SK-N-SH treated with all-trans-retinoic acid at 6 μM for 48 hours (cell line): ENCODE measurements around the gene SLK.
A peak's percentile ranks its signal among the peaks of the same experiment; 100 is the strongest.

Experiments used
- ATAC-seq: fragments of 200-7000 bp; cut with Tn5 transposase; 3 replicates; pipeline ENCODE4 v1.9.1; 2020; ENCODE audit warnings: mild to moderate bottlenecking, moderate library complexity
- ARNTL ChIP-seq: fragments of 450-650 bp; formaldehyde crosslinking; IDR thresholded peaks from 2 replicates; pipeline ENCODE4 v1.5.0; 2020; ENCODE audit warnings: low read depth, mild to moderate bottlenecking, moderate library complexity, borderline replicate concordance
- CSDC2 ChIP-seq: fragments of 250-450 bp; sonication (Bioruptor Pico); IDR thresholded peaks from 2 replicates; pipeline ENCODE4 v1.5.0; 2020; ENCODE audit warnings: mild to moderate bottlenecking, moderate library complexity
- ESRRG ChIP-seq: fragments of 250-450 bp; sonication (Bioruptor Pico); IDR thresholded peaks from 2 replicates; pipeline ENCODE4 v1.6.1; 2021; ENCODE audit warnings: mild to moderate bottlenecking
- GLIS3 ChIP-seq: fragments of 250-450 bp; sonication (Bioruptor Pico); IDR thresholded peaks from 2 replicates; pipeline ENCODE4 v1.5.0; 2020; ENCODE audit warnings: mild to moderate bottlenecking, moderate library complexity
- ISL1 ChIP-seq: fragments of 250-450 bp; sonication (Bioruptor Pico); IDR thresholded peaks from 2 replicates; pipeline ENCODE4 v2.1.2; 2022; ENCODE audit warnings: mild to moderate bottlenecking, moderate library complexity
- OSR1 ChIP-seq: fragments of 250-450 bp; sonication (Bioruptor Pico); IDR thresholded peaks from 2 replicates; pipeline ENCODE4 v1.8.0; 2022; ENCODE audit warnings: moderate library complexity, mild to moderate bottlenecking, inconsistent platforms
- PPARA ChIP-seq: fragments of 250-450 bp; sonication (Bioruptor Pico); IDR thresholded peaks from 2 replicates; pipeline ENCODE4 v1.5.0; 2020; ENCODE audit warnings: mild to moderate bottlenecking, borderline replicate concordance
- SNAI2 ChIP-seq: fragments of 250-450 bp; sonication (Bioruptor Pico); IDR thresholded peaks from 2 replicates; pipeline ENCODE4 v1.5.0; 2020; ENCODE audit warnings: mild to moderate bottlenecking, moderate library complexity
- TCF4 ChIP-seq: fragments of 250-450 bp; sonication (Bioruptor Pico); IDR thresholded peaks from 2 replicates; pipeline ENCODE4 v1.8.0; 2021; ENCODE audit warnings: mild to moderate bottlenecking, moderate library complexity, borderline replicate concordance
- TOX ChIP-seq: fragments of 250-450 bp; sonication (Bioruptor Pico); IDR thresholded peaks from 2 replicates; pipeline ENCODE4 v1.8.0; 2021; ENCODE audit warnings: mild to moderate bottlenecking, moderate library complexity, borderline replicate concordance
- ZC3H10 ChIP-seq: fragments of 250-450 bp; sonication (Bioruptor Pico); IDR thresholded peaks from 2 replicates; pipeline ENCODE4 v1.5.1; 2021; ENCODE audit warnings: mild to moderate bottlenecking, moderate library complexity
- ZFP3 ChIP-seq: fragments of 250-450 bp; sonication (Bioruptor Pico); IDR thresholded peaks from 2 replicates; pipeline ENCODE4 v1.5.0; 2020; ENCODE audit warnings: mild to moderate bottlenecking, moderate library complexity
- ZFP30 ChIP-seq: fragments of 450-650 bp; formaldehyde crosslinking; IDR thresholded peaks from 2 replicates; pipeline ENCODE4 v1.5.0; 2022; ENCODE audit warnings: mild to moderate bottlenecking, moderate library complexity
- ZNF565 ChIP-seq: fragments of 450-650 bp; formaldehyde crosslinking; conservative IDR thresholded peaks from 2 replicates; pipeline ENCODE4 v1.5.0; 2020; ENCODE audit warnings: low read depth, mild to moderate bottlenecking, moderate library complexity
- ZNF70 ChIP-seq: fragments of 450-650 bp; formaldehyde crosslinking; IDR thresholded peaks from 2 replicates; pipeline ENCODE4 v1.5.0; 2020; ENCODE audit warnings: mild to moderate bottlenecking, moderate library complexity
- ZNF8 ChIP-seq: fragments of 450-650 bp; formaldehyde crosslinking; IDR thresholded peaks from 2 replicates; pipeline ENCODE4 v1.5.0; 2020; ENCODE audit warnings: mild to moderate bottlenecking, moderate library complexity
- TF ChIP-seq, protein P1 (sequence below): fragments of 250-450 bp; sonication (Bioruptor Pico); IDR thresholded peaks from 2 replicates; pipeline ENCODE4 v1.8.0; 2021; ENCODE audit warnings: low read depth, mild to moderate bottlenecking, moderate library complexity, borderline replicate concordance
- TF ChIP-seq, protein P2 (sequence below): fragments of 250-450 bp; sonication (Bioruptor Pico); IDR thresholded peaks from 2 replicates; pipeline ENCODE4 v1.8.0; 2020; ENCODE audit warnings: mild to moderate bottlenecking, moderate library complexity, borderline replicate concordance
- TF ChIP-seq, protein P3 (sequence below): fragments of 250-450 bp; sonication (Bioruptor Pico); IDR thresholded peaks from 2 replicates; pipeline ENCODE4 v1.5.1; 2021; ENCODE audit warnings: mild to moderate bottlenecking, moderate library complexity
- TF ChIP-seq, protein P4 (sequence below): fragments of 250-450 bp; sonication (Bioruptor Pico); IDR thresholded peaks from 2 replicates; pipeline ENCODE4 v1.5.1; 2020; ENCODE audit warnings: low read depth, mild to moderate bottlenecking, moderate library complexity

The SLK gene

DNA sequence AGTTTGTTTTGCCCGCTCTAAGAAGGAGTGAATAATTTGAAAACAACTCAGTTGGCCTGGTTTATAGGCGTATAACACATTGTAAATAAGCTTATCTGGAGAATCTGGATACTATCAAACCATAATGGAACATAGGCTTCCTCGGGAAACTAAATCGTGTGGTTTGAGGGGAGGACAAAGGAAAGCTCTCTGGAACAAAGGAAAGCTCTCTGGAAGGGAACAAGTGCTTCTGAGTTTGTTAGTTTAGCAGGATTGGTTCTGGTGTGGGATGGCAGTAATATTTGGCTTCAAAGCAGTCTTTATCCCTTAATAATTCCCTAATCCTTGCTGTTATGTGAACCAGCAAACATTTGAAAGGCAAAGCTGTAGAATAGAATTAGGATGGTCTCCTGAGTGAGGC is 15.0 kb upstream of the SLK start:
- TF ChIP-seq, protein P1, sequence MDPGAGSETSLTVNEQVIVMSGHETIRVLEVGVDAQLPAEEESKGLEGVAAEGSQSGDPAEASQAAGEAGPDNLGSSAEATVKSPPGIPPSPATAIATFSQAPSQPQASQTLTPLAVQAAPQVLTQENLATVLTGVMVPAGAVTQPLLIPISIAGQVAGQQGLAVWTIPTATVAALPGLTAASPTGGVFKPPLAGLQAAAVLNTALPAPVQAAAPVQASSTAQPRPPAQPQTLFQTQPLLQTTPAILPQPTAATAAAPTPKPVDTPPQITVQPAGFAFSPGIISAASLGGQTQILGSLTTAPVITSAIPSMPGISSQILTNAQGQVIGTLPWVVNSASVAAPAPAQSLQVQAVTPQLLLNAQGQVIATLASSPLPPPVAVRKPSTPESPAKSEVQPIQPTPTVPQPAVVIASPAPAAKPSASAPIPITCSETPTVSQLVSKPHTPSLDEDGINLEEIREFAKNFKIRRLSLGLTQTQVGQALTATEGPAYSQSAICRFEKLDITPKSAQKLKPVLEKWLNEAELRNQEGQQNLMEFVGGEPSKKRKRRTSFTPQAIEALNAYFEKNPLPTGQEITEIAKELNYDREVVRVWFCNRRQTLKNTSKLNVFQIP (CRISPR knock-in tag), result no peak
- TF ChIP-seq CSDC2 (CRISPR knock-in tag), result no peak
- TF ChIP-seq ZNF565, result no peak
- TF ChIP-seq GLIS3, result no peak
- no peak for TF ChIP-seq SNAI2 (CRISPR knock-in tag)
- TF ChIP-seq, protein P2, sequence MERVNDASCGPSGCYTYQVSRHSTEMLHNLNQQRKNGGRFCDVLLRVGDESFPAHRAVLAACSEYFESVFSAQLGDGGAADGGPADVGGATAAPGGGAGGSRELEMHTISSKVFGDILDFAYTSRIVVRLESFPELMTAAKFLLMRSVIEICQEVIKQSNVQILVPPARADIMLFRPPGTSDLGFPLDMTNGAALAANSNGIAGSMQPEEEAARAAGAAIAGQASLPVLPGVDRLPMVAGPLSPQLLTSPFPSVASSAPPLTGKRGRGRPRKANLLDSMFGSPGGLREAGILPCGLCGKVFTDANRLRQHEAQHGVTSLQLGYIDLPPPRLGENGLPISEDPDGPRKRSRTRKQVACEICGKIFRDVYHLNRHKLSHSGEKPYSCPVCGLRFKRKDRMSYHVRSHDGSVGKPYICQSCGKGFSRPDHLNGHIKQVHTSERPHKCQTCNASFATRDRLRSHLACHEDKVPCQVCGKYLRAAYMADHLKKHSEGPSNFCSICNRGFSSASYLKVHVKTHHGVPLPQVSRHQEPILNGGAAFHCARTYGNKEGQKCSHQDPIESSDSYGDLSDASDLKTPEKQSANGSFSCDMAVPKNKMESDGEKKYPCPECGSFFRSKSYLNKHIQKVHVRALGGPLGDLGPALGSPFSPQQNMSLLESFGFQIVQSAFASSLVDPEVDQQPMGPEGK, result no peak
- no peak for TF ChIP-seq TOX (CRISPR knock-in tag)
- no peak for TF ChIP-seq ZFP3 (CRISPR knock-in tag)
- TF ChIP-seq OSR1 (CRISPR knock-in tag), result no peak
- TF ChIP-seq ZNF8, result no peak
- TF ChIP-seq ZFP30 (CRISPR knock-in tag), result no peak
- no peak for TF ChIP-seq ZNF70 (CRISPR knock-in tag)
- no peak for TF ChIP-seq TCF4 (CRISPR knock-in tag)
- TF ChIP-seq ISL1 (CRISPR knock-in tag), result no peak
- no peak for TF ChIP-seq ESRRG
- TF ChIP-seq PPARA (CRISPR knock-in tag), result no peak
- TF ChIP-seq ARNTL, result no peak
- ATAC-seq, result no peak

DNA sequence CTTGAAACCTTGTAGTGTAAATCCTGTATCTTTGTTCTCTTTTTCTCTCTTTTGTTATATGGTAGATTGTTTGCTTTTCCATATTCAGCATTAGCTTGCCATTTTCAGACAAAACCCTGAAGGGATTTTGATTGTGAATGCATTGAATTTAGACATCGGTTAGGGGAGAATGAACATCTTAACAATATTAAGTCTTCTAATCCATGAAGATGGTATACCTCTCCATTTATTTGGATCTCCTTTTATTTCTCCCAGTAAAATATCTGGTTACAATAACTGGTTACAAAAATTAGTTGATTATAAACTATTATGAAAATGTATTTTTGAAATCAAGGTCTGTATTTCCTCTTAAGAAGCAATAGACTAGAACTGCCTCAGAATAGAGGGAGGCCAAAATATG is 12.4 kb upstream of the SLK start:
- TF ChIP-seq ESRRG (no peak), TCF4 (CRISPR knock-in tag) (no peak), SNAI2 (CRISPR knock-in tag) (no peak), ZC3H10 (CRISPR knock-in tag) (no peak), TOX (CRISPR knock-in tag) (no peak), ZFP3 (CRISPR knock-in tag) (no peak), ISL1 (CRISPR knock-in tag) (no peak), ARNTL (no peak), ZNF565 (no peak), GLIS3 (no peak)
- TF ChIP-seq, protein P3, sequence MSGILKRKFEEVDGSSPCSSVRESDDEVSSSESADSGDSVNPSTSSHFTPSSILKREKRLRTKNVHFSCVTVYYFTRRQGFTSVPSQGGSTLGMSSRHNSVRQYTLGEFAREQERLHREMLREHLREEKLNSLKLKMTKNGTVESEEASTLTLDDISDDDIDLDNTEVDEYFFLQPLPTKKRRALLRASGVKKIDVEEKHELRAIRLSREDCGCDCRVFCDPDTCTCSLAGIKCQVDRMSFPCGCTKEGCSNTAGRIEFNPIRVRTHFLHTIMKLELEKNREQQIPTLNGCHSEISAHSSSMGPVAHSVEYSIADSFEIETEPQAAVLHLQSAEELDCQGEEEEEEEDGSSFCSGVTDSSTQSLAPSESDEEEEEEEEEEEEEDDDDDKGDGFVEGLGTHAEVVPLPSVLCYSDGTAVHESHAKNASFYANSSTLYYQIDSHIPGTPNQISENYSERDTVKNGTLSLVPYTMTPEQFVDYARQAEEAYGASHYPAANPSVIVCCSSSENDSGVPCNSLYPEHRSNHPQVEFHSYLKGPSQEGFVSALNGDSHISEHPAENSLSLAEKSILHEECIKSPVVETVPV, result no peak
- TF ChIP-seq, protein P2, result no peak
- TF ChIP-seq, protein P1 (CRISPR knock-in tag), result no peak
- TF ChIP-seq, protein P4, sequence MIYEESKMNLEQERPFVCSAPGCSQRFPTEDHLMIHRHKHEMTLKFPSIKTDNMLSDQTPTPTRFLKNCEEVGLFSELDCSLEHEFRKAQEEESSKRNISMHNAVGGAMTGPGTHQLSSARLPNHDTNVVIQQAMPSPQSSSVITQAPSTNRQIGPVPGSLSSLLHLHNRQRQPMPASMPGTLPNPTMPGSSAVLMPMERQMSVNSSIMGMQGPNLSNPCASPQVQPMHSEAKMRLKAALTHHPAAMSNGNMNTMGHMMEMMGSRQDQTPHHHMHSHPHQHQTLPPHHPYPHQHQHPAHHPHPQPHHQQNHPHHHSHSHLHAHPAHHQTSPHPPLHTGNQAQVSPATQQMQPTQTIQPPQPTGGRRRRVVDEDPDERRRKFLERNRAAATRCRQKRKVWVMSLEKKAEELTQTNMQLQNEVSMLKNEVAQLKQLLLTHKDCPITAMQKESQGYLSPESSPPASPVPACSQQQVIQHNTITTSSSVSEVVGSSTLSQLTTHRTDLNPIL (CRISPR knock-in tag), result no peak
- ATAC-seq, result no peak

DNA sequence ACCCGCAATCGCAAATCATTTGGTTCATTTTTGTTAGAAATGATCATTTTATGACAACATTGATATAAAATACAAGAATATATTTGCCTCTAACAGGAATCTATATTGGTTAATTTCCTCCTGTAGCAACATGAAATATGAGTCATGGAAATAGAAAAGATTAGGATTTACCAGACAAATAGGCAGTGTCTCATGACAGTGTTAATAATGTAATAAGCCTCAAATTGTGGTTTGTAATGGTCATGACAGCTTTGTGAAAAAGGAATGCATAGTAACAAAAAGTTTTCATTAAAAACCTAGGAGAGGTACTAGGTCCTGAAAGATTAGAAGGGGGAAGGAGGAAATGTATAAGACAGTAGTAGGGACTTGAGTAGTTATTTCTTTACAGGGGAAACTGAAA is 7.9 kb upstream of the SLK start:
- TF ChIP-seq ISL1 (CRISPR knock-in tag), result 0 out of 2 replicates have a peak, but pooled peaks have one; percentile 7
- TF ChIP-seq ZFP30 (CRISPR knock-in tag), result no peak
- TF ChIP-seq, all 23 proteins: peak for 1
- ATAC-seq, result no peak
